ENCODE data around the gene MRM1. TPM values are rescaled to one million over a fixed set of nuclear protein-coding genes. Genes with fewer than 3 reads are reported as not detected.

MRM1 gene
- total RNA-seq, 1 donor from 2014 or later = 13.7 TPM

DNA sequence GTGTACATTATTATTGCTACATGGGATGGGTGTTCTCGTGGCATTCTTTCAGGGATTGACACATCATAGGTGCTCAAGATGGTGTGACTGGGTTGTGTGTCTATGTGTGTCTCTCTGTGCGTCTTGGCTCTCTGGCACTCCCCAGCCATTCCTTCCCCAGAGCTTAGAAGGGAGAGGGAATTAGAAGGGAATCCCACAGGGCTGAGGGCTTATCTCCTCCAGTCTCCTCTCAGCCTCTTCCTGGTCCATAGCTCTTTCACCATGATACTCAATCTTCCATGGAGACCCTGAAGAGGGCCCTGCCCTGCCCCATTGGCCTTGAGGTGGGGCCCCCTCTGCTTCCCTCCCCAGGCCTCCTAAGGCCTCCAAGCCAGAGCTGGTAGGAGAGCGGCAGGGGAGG is 52.0 kb downstream of the MRM1 start:
- TF ChIP-seq, protein P1, sequence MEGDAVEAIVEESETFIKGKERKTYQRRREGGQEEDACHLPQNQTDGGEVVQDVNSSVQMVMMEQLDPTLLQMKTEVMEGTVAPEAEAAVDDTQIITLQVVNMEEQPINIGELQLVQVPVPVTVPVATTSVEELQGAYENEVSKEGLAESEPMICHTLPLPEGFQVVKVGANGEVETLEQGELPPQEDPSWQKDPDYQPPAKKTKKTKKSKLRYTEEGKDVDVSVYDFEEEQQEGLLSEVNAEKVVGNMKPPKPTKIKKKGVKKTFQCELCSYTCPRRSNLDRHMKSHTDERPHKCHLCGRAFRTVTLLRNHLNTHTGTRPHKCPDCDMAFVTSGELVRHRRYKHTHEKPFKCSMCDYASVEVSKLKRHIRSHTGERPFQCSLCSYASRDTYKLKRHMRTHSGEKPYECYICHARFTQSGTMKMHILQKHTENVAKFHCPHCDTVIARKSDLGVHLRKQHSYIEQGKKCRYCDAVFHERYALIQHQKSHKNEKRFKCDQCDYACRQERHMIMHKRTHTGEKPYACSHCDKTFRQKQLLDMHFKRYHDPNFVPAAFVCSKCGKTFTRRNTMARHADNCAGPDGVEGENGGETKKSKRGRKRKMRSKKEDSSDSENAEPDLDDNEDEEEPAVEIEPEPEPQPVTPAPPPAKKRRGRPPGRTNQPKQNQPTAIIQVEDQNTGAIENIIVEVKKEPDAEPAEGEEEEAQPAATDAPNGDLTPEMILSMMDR (conservative IDR thresholded peaks at IDR 0.05; ENCODE audit: low read depth, low read length) = no peak
- DNase-seq (ENCODE audit: low read depth) = no peak
- no peak overlapping the region for H3K4me3 ChIP-seq (ENCODE audit: low read depth, low read length)

DNA sequence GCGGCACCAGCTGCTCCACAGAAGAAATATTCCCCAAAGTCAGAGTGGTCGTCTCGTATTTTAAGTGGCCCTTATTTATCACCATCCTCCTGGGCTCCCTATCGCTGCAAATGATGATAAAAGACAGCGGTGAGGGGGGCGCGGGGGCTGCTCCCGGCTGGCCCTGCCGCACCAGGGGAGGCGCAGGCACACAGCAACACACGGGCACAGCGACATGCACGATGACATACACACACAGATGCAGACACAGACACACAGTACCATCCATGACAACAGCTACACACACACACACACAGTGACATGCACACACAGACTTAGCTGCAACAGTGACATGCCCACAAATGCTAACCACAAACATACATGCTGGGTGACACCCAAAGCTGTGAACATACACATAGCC is 52.5 kb downstream of the MRM1 start:
- no peak overlapping the region for H3K4me3 ChIP-seq (ENCODE audit: low read depth, low read length)
- no peak for DNase-seq (ENCODE audit: low read depth)
- TF ChIP-seq, protein P1 (conservative IDR thresholded peaks at IDR 0.05; ENCODE audit: low read depth, low read length) = no peak

DNA sequence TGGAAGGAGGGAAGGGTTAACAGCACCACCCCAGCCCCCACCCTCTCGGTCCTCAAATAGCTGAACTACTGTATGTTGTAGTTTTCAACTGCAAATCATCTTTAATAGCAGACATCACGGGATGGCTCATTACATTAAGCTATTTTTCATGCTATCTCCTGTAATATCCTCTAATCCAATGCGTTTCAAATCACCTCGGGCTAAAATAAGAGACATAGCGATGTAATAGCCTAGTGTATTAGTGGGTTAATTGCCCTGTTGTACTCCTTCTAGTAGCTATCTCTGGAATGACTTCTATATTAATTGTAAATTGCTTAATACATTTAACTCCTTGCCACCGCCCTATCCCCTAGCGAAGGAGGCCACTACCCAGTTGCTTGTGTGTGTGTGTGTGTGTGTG is 54.3 kb downstream of the MRM1 start:
- TF ChIP-seq, protein P1 (conservative IDR thresholded peaks at IDR 0.05; ENCODE audit: low read depth, low read length) = no peak
- H3K4me3 ChIP-seq (ENCODE audit: low read depth, low read length) = no peak overlapping the region
- DNase-seq (ENCODE audit: low read depth) = no peak

DNA sequence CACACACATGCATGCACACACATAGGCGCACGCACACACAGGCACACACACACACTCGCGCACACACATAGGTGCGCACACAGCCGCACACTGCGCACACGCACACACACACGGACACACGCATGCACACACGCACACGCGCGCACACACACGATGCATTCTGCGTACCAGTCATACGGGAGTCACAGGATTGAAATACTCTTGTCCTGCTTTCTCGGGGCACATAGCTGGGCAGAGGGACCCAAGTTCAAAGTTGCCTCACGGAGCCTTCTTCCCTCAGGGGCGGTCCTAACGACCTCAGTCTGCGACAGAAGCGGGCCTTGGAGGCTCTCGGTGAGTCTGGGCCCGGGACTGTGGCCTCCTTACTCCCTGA is 56.0 kb downstream of the MRM1 start:
- DNase-seq (ENCODE audit: low read depth) = no peak
- TF ChIP-seq, protein P1 (conservative IDR thresholded peaks at IDR 0.05; ENCODE audit: low read depth, low read length) = no peak
- H3K4me3 ChIP-seq (ENCODE audit: low read depth, low read length) = peak overlapping the region; percentile 57

DNA sequence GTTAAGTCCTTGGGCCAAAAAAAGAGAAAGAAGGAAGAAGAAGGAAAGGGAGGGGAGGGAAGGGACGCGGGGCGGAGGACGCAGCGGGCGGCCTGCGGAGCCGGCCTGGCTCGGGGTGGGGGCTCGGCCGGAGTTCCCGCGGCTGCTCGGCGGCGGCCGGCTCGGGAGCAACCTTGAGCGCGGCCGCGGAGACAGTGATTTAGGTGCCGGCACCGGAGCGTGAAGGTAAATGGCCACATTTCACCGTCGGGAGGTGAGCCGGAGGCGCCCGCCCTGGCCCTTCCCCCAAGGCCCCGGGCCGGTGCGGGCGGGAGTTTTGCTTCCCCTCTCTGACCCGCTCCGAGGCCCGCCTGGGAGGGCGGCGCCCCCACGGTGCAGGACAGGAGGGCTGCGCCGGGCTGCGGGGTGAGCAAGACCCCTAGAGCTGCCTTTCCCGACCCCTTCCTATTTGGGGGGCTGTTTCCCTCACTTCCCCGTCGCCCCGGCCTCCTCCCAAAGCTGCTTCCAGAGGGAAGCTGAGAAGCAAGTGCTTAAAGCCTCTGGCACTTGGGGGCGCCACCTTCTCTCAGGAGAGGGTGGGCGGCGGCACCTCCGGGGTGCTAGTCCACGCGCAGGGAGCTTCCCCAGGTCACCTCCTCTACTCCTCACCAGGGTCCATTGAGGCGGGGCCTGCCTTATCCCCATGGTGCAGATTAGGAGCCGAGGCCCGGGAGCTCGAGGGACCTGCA is 56.5 kb downstream of the MRM1 start:
- peak overlapping the region; percentile 57 for H3K4me3 ChIP-seq (ENCODE audit: low read depth, low read length)
- TF ChIP-seq, protein P1 (conservative IDR thresholded peaks at IDR 0.05; ENCODE audit: low read depth, low read length) = peak; percentile 51
- no peak for DNase-seq (ENCODE audit: low read depth)

Other genes starting within 250 kb of the MRM1 start
- gene TBC1D3H, start 213.1 kb upstream of the MRM1 start, total RNA-seq = not detected in 2 replicates
- gene ZNHIT3, start 114.9 kb upstream of the MRM1 start, total RNA-seq = 56.0 and 58.8 TPM in 2 replicates
- 93.3 and 107 TPM in 2 replicates for gene MYO19, start 66.7 kb upstream of the MRM1 start, total RNA-seq
- 6.9 and 12.0 TPM in 2 replicates for gene PIGW, start 66.6 kb upstream of the MRM1 start, total RNA-seq
- gene GGNBP2, start 56.7 kb upstream of the MRM1 start, total RNA-seq = 26.9 and 32.6 TPM in 2 replicates
- gene DHRS11, start 9.7 kb upstream of the MRM1 start, total RNA-seq = 13.2 and 14.8 TPM in 2 replicates